Thymus (tissue), 11 donors: Measurements from ENCODE around the gene CACNG4. TPM values are rescaled to one million over a fixed set of nuclear protein-coding genes. Genes with fewer than 3 reads are reported as not detected.

Experiments used
- DNase-seq, 9 donors: peaks; one replicate each; pipeline ENCODE4 v3.0.0-alpha.2; 2013; ENCODE audit warnings: low spot score in 9 of 9, low read depth in 6 of 9, missing footprints in 1 of 9
- H3K27ac ChIP-seq, 2 donors: one replicate each; pipeline ENCODE4 v1.5.1; 2013; ENCODE audit warnings: control low read depth in 1 of 2, low read depth in 1 of 2, low read length in 1 of 2, mild to moderate bottlenecking in 1 of 2, moderate library complexity in 1 of 2
- H3K27me3 ChIP-seq, 2 donors: one replicate each; pipeline ENCODE4 v1.5.1; 2013; ENCODE audit warnings: low read length in 1 of 2; ENCODE audit not compliant: control insufficient read depth in 2 of 2, insufficient read depth in 1 of 2
- H3K36me3 ChIP-seq, 2 donors: one replicate each; pipeline ENCODE4 v1.5.1; 2013; ENCODE audit warnings: low read length in 1 of 2, mild to moderate bottlenecking in 1 of 2, moderate library complexity in 1 of 2; ENCODE audit not compliant: control insufficient read depth in 2 of 2, insufficient read depth in 2 of 2
- H3K4me1 ChIP-seq, 2 donors: one replicate each; pipeline ENCODE4 v1.5.1; 2013; ENCODE audit warnings: low read length in 2 of 2; ENCODE audit not compliant: control insufficient read depth in 2 of 2, insufficient read depth in 2 of 2
- H3K4me3 ChIP-seq, 2 donors: one replicate each; pipeline ENCODE4 v1.5.1; 2013; ENCODE audit warnings: low read length in 2 of 2, control low read depth in 1 of 2, mild to moderate bottlenecking in 1 of 2
- H3K9me3 ChIP-seq, 2 donors: one replicate each; pipeline ENCODE4 v1.5.1; 2013; ENCODE audit warnings: low read length in 1 of 2, mild to moderate bottlenecking in 1 of 2; ENCODE audit not compliant: control insufficient read depth in 2 of 2, insufficient read depth in 1 of 2
- WGBS: extraction: QIAGEN DNeasy Blood & Tissue Kit; methylation state at CpG from one replicate; pipeline ENCODE4 v1.1.7; 2013; 5-methylcytosine and 5-hydroxymethylcytosine counted together
- polyA plus RNA-seq: library from polyadenylated mRNA; stranded (reverse); fragments of 200-250 nt; gene quantifications from one replicate; pipeline ENCODE4 v1.2.3, GENCODE V29; 2013
- total RNA-seq: library from RNA; stranded (reverse); fragments of 120-200 nt; gene quantifications from one replicate; pipeline ENCODE4 v1.2.4, GENCODE V29; 2013
- donor health status: healthy.

CACNG4 gene
- total and polyA plus RNA-seq, 2 donors, result 0.07 to 0.09 TPM

DNA sequence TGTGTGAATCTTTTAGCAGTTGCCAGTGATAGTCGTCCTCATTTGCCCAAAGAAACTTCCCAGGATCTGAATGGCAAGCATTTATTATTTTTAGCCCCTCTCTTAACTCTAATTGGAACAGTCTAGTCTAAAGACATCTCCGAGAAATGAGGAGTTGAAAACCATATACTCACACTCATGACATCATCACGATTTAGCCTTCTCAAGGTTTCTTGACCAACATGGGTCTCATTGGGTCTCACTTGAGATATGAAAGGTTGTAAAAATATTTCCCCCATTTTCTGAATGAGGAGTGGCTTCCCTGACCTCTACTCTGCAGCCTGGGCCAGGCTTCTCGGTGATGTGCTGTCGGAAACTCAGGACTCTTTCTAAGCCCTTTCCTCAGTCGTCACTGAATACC lies 42.8 kb downstream of the CACNG4 start:
- Histone ChIP-seq H3K36me3 (no peaks in the 10 kb centered on the region), H3K27me3 (peaks cover 0 to 3% of the 10 kb centered on the region in 2 donors), H3K4me3 (no peak overlapping the region), H3K9me3 (no peaks in the 10 kb centered on the region), H3K4me1 (no peaks in the 10 kb centered on the region), H3K27ac (no peak overlapping the region)
- WGBS, result 92% methylated on average over 6 of the region's 6 CpGs
- DNase-seq, result no peak

DNA sequence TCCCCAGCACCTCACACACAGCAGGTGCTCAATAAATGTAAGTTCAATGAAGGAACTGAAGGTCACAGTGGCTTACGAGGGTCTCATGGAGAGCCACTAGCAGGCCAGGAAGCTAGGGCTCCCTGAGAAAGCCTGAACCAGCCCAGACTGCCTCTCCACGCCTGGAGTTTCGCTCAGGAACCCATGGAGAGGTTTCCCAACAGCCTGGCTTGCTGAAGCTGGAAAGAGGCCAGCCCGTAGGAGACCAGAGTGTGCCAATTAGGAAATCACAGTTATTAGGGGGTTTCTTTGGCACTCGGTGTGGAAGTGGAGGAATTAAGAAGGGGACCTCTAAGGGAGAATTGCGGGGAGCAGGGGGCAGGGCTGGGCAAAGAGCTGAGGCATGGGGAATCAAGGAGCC lies 43.6 kb downstream of the CACNG4 start:
- H3K36me3 ChIP-seq, result no peaks in the 10 kb centered on the region
- 91% methylated on average over 6 of the region's 6 CpGs for WGBS
- H3K27ac ChIP-seq, result no peak overlapping the region
- H3K4me3 ChIP-seq, result no peak overlapping the region
- no peak for DNase-seq
- no peaks in the 10 kb centered on the region for H3K9me3 ChIP-seq
- H3K27me3 ChIP-seq, result peaks cover 0 to 3% of the 10 kb centered on the region in 2 donors
- no peaks in the 10 kb centered on the region for H3K4me1 ChIP-seq

DNA sequence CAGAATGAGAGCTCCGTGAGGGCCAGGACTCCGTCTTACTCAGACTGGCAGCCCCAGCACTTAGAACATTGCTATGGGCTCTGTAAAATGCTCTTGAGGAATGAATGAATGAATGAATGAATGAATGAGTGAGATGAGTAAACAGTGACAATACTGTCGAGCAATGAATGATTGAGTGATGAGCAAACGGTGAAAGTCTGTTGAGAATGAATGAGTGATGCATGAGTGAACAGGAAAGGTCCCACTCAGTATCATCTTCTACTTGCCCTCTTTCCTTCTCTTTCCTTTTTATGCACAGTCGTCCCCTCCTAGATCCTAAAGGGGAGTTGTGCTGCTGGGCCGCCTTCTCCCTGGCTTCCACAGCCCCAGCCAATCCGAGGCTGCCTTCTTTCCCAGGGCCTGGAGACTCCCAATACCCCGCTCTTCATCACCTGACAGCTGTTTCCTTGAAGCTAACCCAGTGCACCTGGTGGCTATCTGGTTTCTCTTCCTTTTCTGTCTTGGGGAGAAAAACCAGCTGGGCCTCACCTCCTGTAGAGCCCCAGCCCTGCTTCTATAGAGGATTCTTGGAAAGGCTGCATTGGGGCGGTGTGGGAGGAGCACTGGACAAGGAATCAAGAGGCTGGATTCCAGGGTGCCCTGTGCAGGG lies 47.1 kb downstream of the CACNG4 start:
- H3K9me3 ChIP-seq, result no peaks in the 10 kb centered on the region
- 84% methylated on average over 9 of the region's 9 CpGs for WGBS
- no peak for DNase-seq

DNA sequence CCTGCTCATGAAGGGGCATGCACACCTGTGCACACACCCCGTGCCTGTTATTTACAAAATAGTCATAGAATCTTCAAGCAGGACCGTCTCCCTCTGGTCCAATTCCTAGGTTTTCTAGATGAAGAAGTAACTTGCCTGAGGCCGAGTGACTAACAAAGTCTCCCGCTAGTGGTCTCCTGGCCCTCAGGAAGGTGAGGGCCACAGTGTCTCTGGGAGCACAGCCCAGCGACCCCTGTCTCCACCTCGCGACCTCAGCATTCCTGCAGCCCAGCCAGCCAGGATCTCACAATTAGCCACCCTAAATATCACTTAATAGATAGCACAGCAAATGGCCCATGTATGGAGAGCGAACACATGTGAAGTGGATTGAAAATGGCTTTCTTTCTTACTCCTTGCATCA lies 49.4 kb downstream of the CACNG4 start:
- Histone ChIP-seq H3K9me3 (no peaks in the 10 kb centered on the region), H3K4me1 (no peaks in the 10 kb centered on the region), H3K4me3 (no peak overlapping the region), H3K27ac (no peak overlapping the region), H3K36me3 (no peaks in the 10 kb centered on the region), H3K27me3 (peaks cover 0 to 11% of the 10 kb centered on the region in 2 donors)
- WGBS, result 93% methylated on average over 8 of the region's 8 CpGs
- no peak for DNase-seq

More for the DNA sequence above, 47.1 kb downstream of the CACNG4 start:
- Histone ChIP-seq H3K27ac (no peak overlapping the region), H3K27me3 (peaks cover 0 to 7% of the 10 kb centered on the region in 2 donors), H3K4me3 (no peak overlapping the region), H3K36me3 (no peaks in the 10 kb centered on the region), H3K4me1 (no peaks in the 10 kb centered on the region)

DNA sequence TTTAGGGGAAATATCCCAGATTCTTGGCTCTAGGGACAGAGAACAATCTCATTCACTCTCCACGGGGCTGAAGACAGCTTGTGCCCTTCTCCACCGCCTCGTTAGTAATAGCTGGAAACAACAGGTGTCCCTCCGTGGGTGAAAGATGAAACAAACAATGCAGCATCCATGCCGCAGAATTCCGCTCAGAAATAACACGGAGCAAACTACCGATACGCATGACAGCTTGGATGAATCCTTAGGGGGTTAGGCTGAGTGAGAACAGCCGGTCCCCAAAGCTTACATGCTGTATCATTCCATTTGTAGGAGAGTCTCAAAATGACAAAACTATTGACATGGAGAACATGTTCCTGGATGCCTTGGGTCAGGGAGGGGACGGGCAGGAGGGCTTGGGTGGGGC lies 50.5 kb downstream of the CACNG4 start:
- H3K9me3 ChIP-seq, result no peaks in the 10 kb centered on the region
- H3K27me3 ChIP-seq, result peaks cover 0 to 11% of the 10 kb centered on the region in 2 donors
- DNase-seq, result no peak
- no peak overlapping the region for H3K27ac ChIP-seq
- H3K4me3 ChIP-seq, result no peak overlapping the region
- H3K4me1 ChIP-seq, result no peaks in the 10 kb centered on the region
- H3K36me3 ChIP-seq, result no peaks in the 10 kb centered on the region
- WGBS, result 92% methylated on average over 11 of the region's 11 CpGs

DNA sequence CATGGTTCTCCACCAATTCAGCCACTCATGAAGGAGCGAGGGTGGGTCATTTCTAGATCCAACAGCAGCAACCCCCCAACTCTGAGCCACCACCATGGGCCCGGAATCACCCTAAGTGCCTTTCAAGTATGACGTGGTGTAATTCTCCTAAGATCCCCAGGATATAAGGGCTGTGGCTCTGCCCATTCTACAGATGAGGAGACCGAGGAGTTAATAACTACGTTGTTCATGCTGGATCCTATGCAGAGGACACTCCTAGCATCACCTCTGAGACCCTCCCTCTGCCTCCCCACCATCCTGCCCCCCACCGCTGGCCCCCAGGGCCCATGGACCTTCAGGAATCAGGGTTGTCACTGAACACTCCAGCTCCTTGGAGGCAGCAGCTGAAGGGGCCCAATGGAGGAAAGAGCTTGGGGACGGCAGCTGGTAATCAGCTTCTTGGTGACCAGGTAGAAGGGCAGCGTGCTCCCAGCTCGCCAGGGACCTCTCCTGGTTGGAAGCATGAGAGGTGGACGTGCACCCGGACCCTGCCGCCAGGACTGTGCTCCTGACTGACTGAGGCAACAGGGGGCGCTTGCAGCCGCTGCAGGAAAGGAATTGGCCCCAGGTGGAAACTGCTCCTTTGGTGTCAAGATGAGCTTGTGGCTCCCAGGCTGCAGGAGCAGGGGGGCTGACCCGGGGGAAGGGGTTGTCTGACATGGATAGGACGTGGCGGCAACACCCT lies 51.7 kb downstream of the CACNG4 start:
- Histone ChIP-seq H3K27ac (no peak overlapping the region), H3K27me3 (peaks cover 0 to 11% of the 10 kb centered on the region in 2 donors), H3K4me3 (no peak overlapping the region), H3K36me3 (no peaks in the 10 kb centered on the region), H3K4me1 (no peaks in the 10 kb centered on the region), H3K9me3 (no peaks in the 10 kb centered on the region)
- WGBS, result 79% methylated on average over 17 of the region's 17 CpGs
- DNase-seq, result no peak

DNA sequence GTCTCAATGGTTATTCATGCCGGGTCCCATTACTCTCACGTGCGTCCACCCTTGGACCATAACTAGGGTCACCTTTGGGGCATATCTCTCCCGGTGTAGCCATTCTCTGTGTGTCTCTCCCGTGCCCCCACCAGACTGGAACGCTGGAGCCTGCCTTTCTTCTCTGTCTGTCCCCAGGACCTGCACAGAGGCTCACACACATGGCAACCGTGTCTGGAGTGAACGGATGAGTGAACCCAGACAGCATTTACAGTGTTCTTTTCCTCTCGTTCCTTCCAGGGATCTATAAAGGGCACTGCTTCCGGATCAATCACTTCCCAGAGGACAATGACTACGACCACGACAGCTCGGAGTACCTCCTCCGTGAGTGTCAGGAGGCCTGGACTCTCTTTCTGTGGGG lies 53.4 kb downstream of the CACNG4 start:
- Histone ChIP-seq H3K9me3 (no peaks in the 10 kb centered on the region), H3K4me3 (no peak overlapping the region), H3K36me3 (no peaks in the 10 kb centered on the region), H3K27me3 (peaks cover 0 to 11% of the 10 kb centered on the region in 2 donors), H3K4me1 (no peaks in the 10 kb centered on the region), H3K27ac (no peak overlapping the region)
- WGBS, result 95% methylated on average over 14 of the region's 14 CpGs
- DNase-seq, result no peak

DNA sequence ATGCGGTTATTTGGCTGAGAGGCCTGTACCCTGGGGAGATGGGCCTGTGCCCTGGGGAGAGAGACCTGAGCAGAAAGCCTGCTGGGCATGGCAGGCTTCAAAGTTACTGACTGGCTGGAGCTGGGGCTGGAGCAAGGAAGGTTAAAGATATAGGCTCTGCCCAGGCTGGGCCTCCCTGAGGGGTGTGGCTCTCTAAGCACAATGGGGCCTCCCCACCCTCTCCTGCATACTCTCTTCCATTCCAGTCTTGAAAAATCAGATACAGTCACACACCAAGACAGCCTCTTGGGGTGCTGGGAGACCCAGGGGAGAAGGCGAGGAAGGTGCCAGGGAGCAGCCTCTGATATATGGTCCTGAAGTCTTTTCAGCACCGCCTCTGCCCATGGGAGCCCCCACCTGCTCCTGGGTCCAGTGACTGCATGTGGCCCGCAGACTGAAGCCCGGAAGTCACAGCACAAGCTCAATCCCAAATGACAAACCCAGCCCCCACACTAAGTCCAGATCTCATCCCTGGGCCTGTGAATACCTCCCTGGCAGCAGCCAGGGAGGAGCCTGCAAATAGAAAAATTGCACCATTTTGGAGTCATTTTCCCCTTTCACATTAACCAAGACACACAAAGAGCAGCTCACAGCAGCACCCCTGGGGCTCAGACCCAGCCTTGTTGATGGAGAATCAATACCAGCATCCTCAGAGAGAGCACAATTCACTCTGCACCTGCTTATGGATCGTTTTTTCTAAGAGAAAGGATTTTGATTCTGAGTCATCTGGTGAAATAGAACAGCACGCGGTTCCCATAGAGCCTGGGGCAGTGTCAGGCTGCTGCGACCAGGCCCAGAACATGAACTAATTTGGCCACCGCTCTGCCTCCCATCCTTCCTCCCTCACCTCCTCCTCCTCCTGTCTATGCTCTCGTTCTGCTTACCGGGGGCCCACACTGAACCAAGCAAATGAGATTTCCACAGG lies 54.2 kb downstream of the CACNG4 start:
- no peak overlapping the region for H3K4me3 ChIP-seq

DNA sequence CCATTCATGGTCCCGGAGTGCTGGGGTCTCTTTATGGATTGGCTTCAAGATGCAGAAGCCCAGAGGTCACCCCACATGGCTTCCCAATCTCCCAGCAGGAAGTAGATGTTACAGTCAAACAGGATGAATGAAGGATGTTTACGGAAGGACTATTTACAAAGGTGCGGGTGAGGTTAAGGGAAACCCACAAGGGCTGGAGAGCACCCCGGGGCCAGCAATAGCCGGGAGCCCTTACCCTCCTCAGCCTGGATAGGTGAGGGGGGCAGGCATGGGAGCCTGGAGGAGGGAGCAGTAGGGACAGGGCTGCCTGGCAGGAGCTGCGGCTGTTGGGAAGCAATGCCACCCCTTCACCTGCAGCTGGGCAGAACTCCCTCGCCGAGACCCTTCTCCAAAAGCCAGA lies 55.3 kb downstream of the CACNG4 start:
- no peaks in the 10 kb centered on the region for H3K9me3 ChIP-seq
- no peak overlapping the region for H3K4me3 ChIP-seq
- peaks cover 0 to 11% of the 10 kb centered on the region in 2 donors for H3K27me3 ChIP-seq
- DNase-seq, result no peak
- WGBS, result 86% methylated on average over 8 of the region's 8 CpGs
- no peaks in the 10 kb centered on the region for H3K36me3 ChIP-seq
- no peaks in the 10 kb centered on the region for H3K4me1 ChIP-seq
- H3K27ac ChIP-seq, result no peak overlapping the region

More for the DNA sequence above, 54.2 kb downstream of the CACNG4 start:
- Histone ChIP-seq H3K27me3 (peaks cover 0 to 11% of the 10 kb centered on the region in 2 donors), H3K36me3 (no peaks in the 10 kb centered on the region), H3K27ac (no peak overlapping the region), H3K9me3 (no peaks in the 10 kb centered on the region), H3K4me1 (no peaks in the 10 kb centered on the region)
- no peak for DNase-seq
- 95% methylated on average over 12 of the region's 12 CpGs for WGBS
